Stomach (tissue), 9 donors: Measurements from ENCODE around the gene HOXA6. TPM values are rescaled to one million over a fixed set of nuclear protein-coding genes. Genes with fewer than 3 reads are reported as not detected.
A peak's percentile ranks its signal among the peaks of the same experiment; 100 is the strongest.

Experiments
- DNase-seq, 2 donors: peaks; one replicate each; pipeline versions ENCODE4 v3.0.0 to v3.0.0-alpha.2; 2013 to 2019
- H3K27ac ChIP-seq, 5 donors: fragments of 200-600 bp in 4 of 5; sonication (generic) in 4 of 5; one replicate each; pipeline ENCODE4 v1.5.1; 2013 to 2019; ENCODE audit warnings: mild to moderate bottlenecking in 1 of 5, moderate library complexity in 1 of 5
- H3K27me3 ChIP-seq, 3 donors: fragments of 200-600 bp; sonication (generic); one replicate each; pipeline ENCODE4 v1.5.1; 2017 to 2019; ENCODE audit warnings: mixed run types in 1 of 3
- H3K36me3 ChIP-seq, 4 donors: fragments of 200-600 bp; sonication (generic); 1 replicate in 3 of 4; 2 replicates in 1 of 4; pipeline ENCODE4 v1.5.1; 2016 to 2019
- H3K4me1 ChIP-seq, 4 donors: fragments of 200-600 bp; sonication (generic); one replicate each; pipeline ENCODE4 v1.5.1; 2016 to 2019
- H3K4me3 ChIP-seq, 4 donors: fragments of 200-600 bp; sonication (generic) in 3 of 4; one replicate each; pipeline ENCODE4 v1.5.1; 2016 to 2019; ENCODE audit warnings: mild to moderate bottlenecking in 1 of 4
- H3K9me3 ChIP-seq, 4 donors: fragments of 200-600 bp; sonication (generic); one replicate each; pipeline ENCODE4 v1.5.1; 2016 to 2019
- CTCF ChIP-seq, 7 experiments: fragments of 450-650 bp in 4 of 7; fragments of 200-600 bp in 3 of 7; sonication (generic) in 3 of 7; IDR thresholded peaks; one replicate each; pipeline ENCODE4 v1.5.1; 2016 to 2019; ENCODE audit warnings: antibody characterized with exemption in 7 of 7, control low read depth in 2 of 7, mild to moderate bottlenecking in 1 of 7
- EP300 ChIP-seq: sonication (generic); formaldehyde crosslinking; IDR thresholded peaks from one replicate; pipeline ENCODE4 v1.6.1; 2017; ENCODE audit warnings: antibody characterized with exemption
- POLR2A ChIP-seq, 4 donors: fragments of 450-650 bp; IDR thresholded peaks; one replicate each; pipeline ENCODE4 v1.6.1; 2016; ENCODE audit warnings: antibody characterized with exemption in 4 of 4, control low read depth in 2 of 4, mild to moderate bottlenecking in 1 of 4, moderate library complexity in 1 of 4
- POLR2AphosphoS5 ChIP-seq, 3 donors: sonication (generic); formaldehyde crosslinking; IDR thresholded peaks; one replicate each; pipeline ENCODE4 v1.6.1; 2016; ENCODE audit warnings: antibody characterized with exemption in 3 of 3
- WGBS, 5 donors: extraction: QIAGEN DNeasy Blood & Tissue Kit in 3 of 5; methylation state at CpG; one replicate each; pipeline versions ENCODE4 v1.1.5 to v1.1.7; 2013 to 2018; 5-methylcytosine and 5-hydroxymethylcytosine counted together
- intact Hi-C: fragments of 100-400 bp; cut with DNase I; formaldehyde crosslinking; loops from one replicate; pipeline ENCODE4 v1.15.1; 2023; ENCODE audit warnings: low total_unique reads
- polyA plus RNA-seq, 3 donors: library from polyadenylated mRNA; stranded (reverse); fragments of 200-250 nt; gene quantifications; one replicate each; pipeline ENCODE4 v1.2.3, GENCODE V29; 2013
- total RNA-seq, 5 donors: library from RNA; depleted of rRNA; stranded (reverse); fragments of >200 nt; gene quantifications; one replicate each; pipeline versions ENCODE4 v1.1.0 to v1.2.3, GENCODE V29; 2014 to 2016
- donor health status: healthy with polysubstance abuse.
- donor health status: Bipolar disorder and iron deficiency.
- donor health status: healthy.

HOXA6 gene
- total and polyA plus RNA-seq, 8 donors: 0.81 to 12.7 (median 3.7) TPM; not detected in 5

GRCh38 chr7:27161721-27162560, 14.4 kb upstream of the HOXA6 start:
- TF ChIP-seq EP300: no peak
- TF ChIP-seq POLR2AphosphoS5 (IDR thresholded peaks at IDR 0.05): no peak
- no peak for TF ChIP-seq CTCF (IDR thresholded peaks at IDR 0.05)
- no peak for TF ChIP-seq POLR2A (IDR thresholded peaks at IDR 0.05)
- Histone ChIP-seq H3K4me1 (peaks cover 16 to 56% (median 47%) of the 10 kb centered on the region in 4 donors), H3K9me3 (peaks cover 0 to 21% (median 9%) of the 10 kb centered on the region in 4 donors), H3K36me3 (no peaks in the 10 kb centered on the region), H3K4me3 (peak overlapping the region in 3 of 4 donors; percentile 58 to 67 (median 61)), H3K27ac (peak overlapping the region in 1 of 5 donors; percentile 99), H3K27me3 (peaks cover 34 to 100% (median 91%) of the 10 kb centered on the region in 3 donors)
- intact Hi-C loops: loop anchor here (5.0 kb wide), 2 partner anchors 480 to 795 kb away; no protein-coding TSS in a partner anchor
- DNase-seq: no peak
- WGBS, 5 donors: 28 to 44% (median 37%) methylated on average over 19 to 30 of the region's 30 CpGs

- peak in 1 of 2 donors; percentile 28 for DNase-seq
- Histone ChIP-seq H3K27me3 (peaks cover 27 to 100% (median 91%) of the 10 kb centered on the region in 3 donors), H3K4me1 (peaks cover 16 to 56% (median 47%) of the 10 kb centered on the region in 4 donors), H3K36me3 (no peaks in the 10 kb centered on the region), H3K4me3 (peak overlapping the region; percentile 54 to 67 (median 60)), H3K9me3 (peaks cover 0 to 19% (median 6%) of the 10 kb centered on the region in 4 donors), H3K27ac (peak overlapping the region in 1 of 5 donors; percentile 99)
- intact Hi-C loops: loop anchor here (5.0 kb wide), 2 partner anchors 479 to 794 kb away; no protein-coding TSS in a partner anchor
- TF ChIP-seq EP300 (no peak), POLR2A (IDR thresholded peaks at IDR 0.05) (no peak), POLR2AphosphoS5 (IDR thresholded peaks at IDR 0.05) (no peak), CTCF (IDR thresholded peaks at IDR 0.05) (peak in 1 of 7 experiments; percentile 46)
- 6 to 14% (median 10%) methylated on average over 23 to 27 of the region's 27 CpGs for WGBS, 5 donors
Measured at GRCh38 chr7:27161214-27161720, 13.7 kb upstream of the HOXA6 start.

- Histone ChIP-seq H3K27me3 (peaks cover 26 to 100% (median 91%) of the 10 kb centered on the region in 3 donors), H3K36me3 (no peaks in the 10 kb centered on the region), H3K27ac (peak overlapping the region in 2 of 5 donors; percentile 34 to 99), H3K9me3 (peaks cover 0 to 13% (median 3%) of the 10 kb centered on the region in 4 donors), H3K4me1 (peaks cover 16 to 56% (median 49%) of the 10 kb centered on the region in 4 donors), H3K4me3 (peak overlapping the region; percentile 54 to 67 (median 60))
- intact Hi-C loops: loop anchor here (5.0 kb wide), 2 partner anchors 478 to 793 kb away; no protein-coding TSS in a partner anchor
- 1 to 7% (median 3%) methylated on average over 19 to 54 of the region's 54 CpGs for WGBS, 5 donors
- TF ChIP-seq EP300 (no peak), POLR2A (IDR thresholded peaks at IDR 0.05) (no peak), POLR2AphosphoS5 (IDR thresholded peaks at IDR 0.05) (peak in 1 of 3 donors; percentile 38), CTCF (IDR thresholded peaks at IDR 0.05) (peak in 6 of 7 experiments; percentile 70 to 100 (median 98))
- DNase-seq: peak; percentile 88 to 95
Measured at GRCh38 chr7:27160546-27161213, 13.1 kb upstream of the HOXA6 start.
